Ectodermal cell (in vitro differentiated cells): Measurements from ENCODE around the gene SMYD3.

Experiments
- H3K27ac ChIP-seq: 2 replicates; pipeline ENCODE4 v1.7.0; 2013; ENCODE audit warnings: mild to moderate bottlenecking, low read depth, low read length; ENCODE audit not compliant: insufficient read depth, poor library complexity, severe bottlenecking
- H3K27me3 ChIP-seq: 2 replicates; pipeline ENCODE4 v1.7.0; 2013; ENCODE audit warnings: mild to moderate bottlenecking, low read length; ENCODE audit not compliant: insufficient read depth, control insufficient read depth, poor library complexity, severe bottlenecking
- H3K36me3 ChIP-seq: one replicate; pipeline ENCODE4 v1.7.0; 2013; ENCODE audit warnings: low read length; ENCODE audit not compliant: control insufficient read depth, insufficient read depth
- H3K4me1 ChIP-seq: one replicate; pipeline ENCODE4 v1.7.0; 2013; ENCODE audit warnings: low read length; ENCODE audit not compliant: control insufficient read depth, insufficient read depth
- H3K4me3 ChIP-seq: 2 replicates; pipeline ENCODE4 v1.7.0; 2013; ENCODE audit warnings: low read depth, low read length, control low read depth; ENCODE audit not compliant: insufficient read depth
- H3K9me3 ChIP-seq: 2 replicates; pipeline ENCODE4 v1.7.0; 2013; ENCODE audit warnings: mild to moderate bottlenecking, low read length, moderate library complexity; ENCODE audit not compliant: control insufficient read depth
- WGBS, 2 experiments: methylation state at CpG; one replicate each; pipeline ENCODE4 v1.1.7; 2013; ENCODE audit warnings: missing lambda C conversion rate in 2 of 2; 5-methylcytosine and 5-hydroxymethylcytosine counted together

The SMYD3 gene

GRCh38 chr1:246418565-246419312 is 88.3 kb downstream of the SMYD3 start:
- Histone ChIP-seq H3K36me3 (no peaks in the 10 kb centered on the region), H3K27me3 (no peaks in the 10 kb centered on the region), H3K27ac (no peak overlapping the region), H3K4me3 (no peak overlapping the region), H3K9me3 (no peaks in the 10 kb centered on the region), H3K4me1 (no peaks in the 10 kb centered on the region)
- 96% methylated on average over 18 of the region's 19 CpGs for WGBS, 2 experiments

- no peaks in the 10 kb centered on the region for H3K4me1 ChIP-seq
- H3K36me3 ChIP-seq, result no peaks in the 10 kb centered on the region
- WGBS, 2 experiments, result 88 to 91% methylated on average over 6 of the region's 6 CpGs
- no peaks in the 10 kb centered on the region for H3K9me3 ChIP-seq
- no peak overlapping the region for H3K4me3 ChIP-seq
- no peaks in the 10 kb centered on the region for H3K27me3 ChIP-seq
- H3K27ac ChIP-seq, result no peak overlapping the region
Observed at GRCh38 chr1:246417813-246418564, 89.1 kb downstream of the SMYD3 start.

GRCh38 chr1:246417152-246417812 is 89.8 kb downstream of the SMYD3 start:
- WGBS, 2 experiments, result 81 to 89% methylated on average over 4 of the region's 4 CpGs
- no peaks in the 10 kb centered on the region for H3K4me1 ChIP-seq
- no peaks in the 10 kb centered on the region for H3K36me3 ChIP-seq
- no peak overlapping the region for H3K27ac ChIP-seq
- H3K27me3 ChIP-seq, result no peaks in the 10 kb centered on the region
- H3K9me3 ChIP-seq, result no peaks in the 10 kb centered on the region
- no peak overlapping the region for H3K4me3 ChIP-seq

GRCh38 chr1:246416261-246416660 is 90.8 kb downstream of the SMYD3 start:
- WGBS, 2 experiments, result 86 to 100% methylated on average over 1 of the region's 1 CpG
- Histone ChIP-seq H3K4me3 (no peak overlapping the region), H3K4me1 (no peaks in the 10 kb centered on the region), H3K36me3 (no peaks in the 10 kb centered on the region), H3K9me3 (no peaks in the 10 kb centered on the region), H3K27me3 (no peaks in the 10 kb centered on the region), H3K27ac (no peak overlapping the region)

DNA sequence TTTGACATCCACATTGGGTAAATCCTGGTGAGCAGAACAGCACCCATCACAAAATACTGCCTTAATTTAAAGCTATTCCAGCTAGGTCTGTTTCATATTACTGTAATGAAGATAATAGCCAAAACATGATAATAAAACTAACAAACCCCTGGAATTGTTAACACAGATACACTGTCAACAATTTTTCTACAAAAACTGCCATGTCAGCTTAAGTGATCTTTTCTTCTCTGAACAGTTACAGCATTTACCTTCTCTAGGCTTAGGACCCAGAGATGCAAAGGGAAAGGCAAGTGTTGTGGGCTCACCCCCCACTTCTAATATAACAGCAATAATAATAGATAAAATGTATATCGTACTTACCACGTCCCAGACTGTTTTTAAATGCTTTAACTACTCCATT is 92.1 kb downstream of the SMYD3 start:
- 92% methylated on average over 2 of the region's 2 CpGs; no CpG with 5 or more reads in 1 of the 2 experiments for WGBS, 2 experiments
- no peaks in the 10 kb centered on the region for H3K4me1 ChIP-seq
- no peaks in the 10 kb centered on the region for H3K27me3 ChIP-seq
- H3K4me3 ChIP-seq, result no peak overlapping the region
- no peaks in the 10 kb centered on the region for H3K9me3 ChIP-seq
- H3K27ac ChIP-seq, result no peak overlapping the region
- H3K36me3 ChIP-seq, result no peaks in the 10 kb centered on the region

- H3K4me3 ChIP-seq, result no peak overlapping the region
- no peak overlapping the region for H3K27ac ChIP-seq
- no peaks in the 10 kb centered on the region for H3K36me3 ChIP-seq
- WGBS, 2 experiments, result 94 to 96% methylated on average over 7 of the region's 7 CpGs
- no peaks in the 10 kb centered on the region for H3K9me3 ChIP-seq
- H3K4me1 ChIP-seq, result no peaks in the 10 kb centered on the region
- H3K27me3 ChIP-seq, result no peaks in the 10 kb centered on the region
Observed at GRCh38 chr1:246413430-246413829, 93.6 kb downstream of the SMYD3 start.

DNA sequence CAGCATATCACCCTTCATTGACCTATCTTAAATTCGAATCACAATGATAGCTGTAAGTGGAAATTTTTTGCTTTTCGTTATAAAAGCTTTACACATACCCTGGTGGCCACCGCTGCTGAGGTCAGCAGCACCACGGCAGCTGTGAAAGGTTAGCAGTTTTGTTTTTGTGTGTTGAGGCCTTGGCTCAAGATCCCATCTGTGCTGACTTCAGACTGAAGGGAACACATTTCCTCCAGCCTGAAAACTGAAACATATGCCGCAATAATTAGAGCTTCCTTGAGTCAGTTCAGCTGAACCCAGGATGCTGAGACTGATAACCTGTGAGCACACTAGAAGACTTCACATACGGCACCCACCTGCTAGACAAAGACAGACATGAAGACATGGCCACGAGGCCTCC is 103.0 kb downstream of the SMYD3 start:
- Histone ChIP-seq H3K4me1 (no peaks in the 10 kb centered on the region), H3K27me3 (no peaks in the 10 kb centered on the region), H3K27ac (no peak overlapping the region), H3K4me3 (no peak overlapping the region), H3K9me3 (no peaks in the 10 kb centered on the region), H3K36me3 (no peaks in the 10 kb centered on the region)
- WGBS, 2 experiments, result 92 to 95% methylated on average over 6 to 7 of the region's 7 CpGs

DNA sequence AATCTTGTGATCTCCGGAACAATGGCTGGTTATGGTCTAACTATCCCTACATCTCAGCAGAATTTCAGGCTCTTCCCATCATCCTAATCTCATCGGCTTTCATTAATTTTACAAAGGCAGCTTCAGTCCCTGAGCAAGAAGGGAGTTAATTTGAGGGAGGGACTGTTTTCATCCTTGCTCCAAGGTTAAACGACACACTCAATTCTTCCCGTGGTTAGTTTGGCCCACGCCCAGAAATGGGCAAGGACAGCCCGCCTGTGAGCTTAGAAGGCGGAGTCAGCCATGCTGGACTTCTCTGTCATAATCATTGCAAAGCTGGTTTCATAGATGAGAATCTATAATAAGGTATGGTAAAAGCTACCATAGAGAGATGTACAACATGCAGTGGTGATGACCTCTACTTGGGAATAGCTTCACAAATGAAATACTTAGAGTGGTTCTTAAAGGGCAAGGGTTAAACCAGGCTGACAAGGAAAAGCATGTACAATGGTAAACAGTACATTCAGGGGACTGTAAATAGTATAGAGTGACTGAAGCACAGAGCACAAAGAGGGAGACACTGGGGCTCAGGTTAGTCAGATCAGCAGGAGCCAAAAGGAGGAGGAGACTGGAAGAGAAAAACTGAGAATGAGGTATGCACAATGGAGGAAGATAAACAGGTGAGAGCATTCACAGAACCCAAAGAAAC is 108.8 kb downstream of the SMYD3 start:
- WGBS, 2 experiments, result 82 to 86% methylated on average over 7 of the region's 7 CpGs

DNA sequence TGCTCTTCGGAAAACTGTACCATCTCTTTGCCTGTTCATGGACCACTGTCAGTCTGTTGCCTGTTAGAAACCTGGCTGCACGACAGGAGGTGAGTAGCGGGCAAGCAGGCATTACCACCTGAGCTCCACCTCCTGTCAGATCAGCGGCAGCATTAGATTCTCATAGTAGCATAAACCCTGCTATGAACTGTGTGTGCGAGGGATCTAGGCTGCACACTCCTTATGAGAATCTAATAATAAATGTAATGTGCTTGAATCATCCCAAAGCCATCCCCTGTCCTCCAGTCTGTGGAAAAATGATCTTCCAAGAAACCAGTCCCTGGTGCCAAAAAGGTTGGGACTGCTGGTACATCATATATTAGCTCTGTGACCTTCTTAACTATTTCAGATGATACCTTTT is 110.0 kb downstream of the SMYD3 start:
- Histone ChIP-seq H3K4me1 (peaks cover 6% of the 10 kb centered on the region), H3K9me3 (no peaks in the 10 kb centered on the region), H3K4me3 (no peak overlapping the region), H3K27me3 (no peaks in the 10 kb centered on the region), H3K36me3 (no peaks in the 10 kb centered on the region), H3K27ac (no peak overlapping the region)
- 95 to 98% methylated on average over 4 to 5 of the region's 5 CpGs for WGBS, 2 experiments

More for the DNA sequence above, 108.8 kb downstream of the SMYD3 start:
- Histone ChIP-seq H3K27ac (no peak overlapping the region), H3K4me3 (no peak overlapping the region), H3K36me3 (no peaks in the 10 kb centered on the region), H3K9me3 (no peaks in the 10 kb centered on the region), H3K4me1 (peaks cover 6% of the 10 kb centered on the region), H3K27me3 (no peaks in the 10 kb centered on the region)

DNA sequence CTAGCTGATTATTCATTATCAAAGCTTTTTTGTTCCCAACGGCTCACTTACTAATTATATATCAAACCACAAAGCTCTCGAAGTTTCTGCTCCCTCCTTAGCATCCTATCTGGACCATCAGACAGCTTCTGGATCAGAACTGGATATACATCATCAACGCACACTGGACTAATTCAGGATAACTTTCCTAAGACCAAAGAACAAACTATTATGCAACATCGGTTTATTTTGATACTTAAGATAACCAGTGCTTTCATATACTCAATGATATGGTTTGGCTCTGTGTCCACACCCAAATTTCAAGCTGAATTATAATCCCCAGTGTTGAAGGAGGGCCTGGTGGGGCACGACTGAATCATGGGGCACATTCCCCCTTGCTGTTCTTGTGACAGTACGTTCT is 110.8 kb downstream of the SMYD3 start:
- H3K27ac ChIP-seq, result no peak overlapping the region
- peaks cover 6% of the 10 kb centered on the region for H3K4me1 ChIP-seq
- no peak overlapping the region for H3K4me3 ChIP-seq
- H3K9me3 ChIP-seq, result no peaks in the 10 kb centered on the region
- no peaks in the 10 kb centered on the region for H3K27me3 ChIP-seq
- no peaks in the 10 kb centered on the region for H3K36me3 ChIP-seq
- WGBS, 2 experiments, result 84 to 85% methylated on average over 6 of the region's 6 CpGs
